HFF-Myc (cell line): ENCODE results near the gene U2SURP.

ENCODE experiments used
- DNase-seq: peaks from one replicate; pipeline ENCODE4 v3.0.0-alpha.2; 2011; ENCODE audit warnings: low read depth; ENCODE audit errors: extremely low read depth
- H3K4me3 ChIP-seq: replicated peaks from 2 replicates; pipeline ENCODE4 v1.5.1; 2011; ENCODE audit warnings: low read depth, mild to moderate bottlenecking, control low read depth, low read length
- CTCF ChIP-seq: IDR thresholded peaks from 2 replicates; pipeline ENCODE4 v1.5.1; 2012; ENCODE audit warnings: mild to moderate bottlenecking, low read depth, low read length, control low read depth; ENCODE audit errors: missing control alignments

U2SURP gene

GRCh38 chr3:143001369-143002082 is at the start of gene U2SURP:
Gene U2SURP, plus strand, starts transcription at chr3:143001570. Its CDS starts 59 bp downstream, at chr3:143001629.
- DNase-seq, result peak; percentile 95

GRCh38 chr3:142951794-142952193 is 49.6 kb upstream of the U2SURP start:
- H3K4me3 ChIP-seq, result no peak overlapping the region
- TF ChIP-seq CTCF, result no peak
- DNase-seq, result no peak

More at GRCh38 chr3:143001369-143002082, at the start of gene U2SURP:
- no peak for TF ChIP-seq CTCF
- peak within 1 kb of the TSS; percentile 94 for H3K4me3 ChIP-seq

- DNase-seq, result no peak
- no peak for TF ChIP-seq CTCF
- H3K4me3 ChIP-seq, result no peak overlapping the region
Measured at GRCh38 chr3:142952272-142953193, 48.8 kb upstream of the U2SURP start.

GRCh38 chr3:142953443-142953842 is 47.9 kb upstream of the U2SURP start:
- no peak overlapping the region for H3K4me3 ChIP-seq
- DNase-seq, result no peak
- no peak for TF ChIP-seq CTCF

- H3K4me3 ChIP-seq, result no peak overlapping the region
- no peak for TF ChIP-seq CTCF
- DNase-seq, result no peak
Measured at GRCh38 chr3:142958707-142959106, 42.7 kb upstream of the U2SURP start.

GRCh38 chr3:142960322-142960850 is 41.0 kb upstream of the U2SURP start:
- TF ChIP-seq CTCF, result no peak
- DNase-seq, result no peak
- no peak overlapping the region for H3K4me3 ChIP-seq
